HEK293 (cell line): ENCODE data around the gene ERFE.
A peak's percentile ranks its signal among the peaks of the same experiment; 100 is the strongest.

Source experiments
- GLIS1 ChIP-seq: fragments of 450-650 bp; formaldehyde crosslinking; IDR thresholded peaks from 2 replicates; pipeline ENCODE4 v1.5.1; 2016; ENCODE audit warnings: missing biosample characterization, missing genetic modification characterization
- KLF1 ChIP-seq: fragments of 450-650 bp; formaldehyde crosslinking; IDR thresholded peaks from 2 replicates; pipeline ENCODE4 v1.5.1; 2016; ENCODE audit warnings: missing biosample characterization, missing genetic modification characterization
- KLF9 ChIP-seq: fragments of 450-650 bp; formaldehyde crosslinking; IDR thresholded peaks from 2 replicates; pipeline ENCODE4 v1.5.1; 2016; ENCODE audit warnings: missing biosample characterization, missing genetic modification characterization, low read depth
- MZF1 ChIP-seq: fragments of 450-650 bp; formaldehyde crosslinking; IDR thresholded peaks from 2 replicates; pipeline ENCODE4 v1.5.1; 2017; ENCODE audit warnings: missing biosample characterization, missing genetic modification characterization, borderline replicate concordance
- SP3 ChIP-seq: fragments of 450-650 bp; formaldehyde crosslinking; IDR thresholded peaks from 2 replicates; pipeline ENCODE4 v1.5.1; 2016; ENCODE audit warnings: missing biosample characterization, missing genetic modification characterization
- TCF7L2 ChIP-seq: IDR thresholded peaks from 2 replicates; pipeline ENCODE4 v1.6.1; 2011; ENCODE audit warnings: low read depth, mild to moderate bottlenecking, inconsistent platforms, low read length, moderate library complexity, borderline replicate concordance
- ZIC2 ChIP-seq: fragments of 450-650 bp; formaldehyde crosslinking; IDR thresholded peaks from 2 replicates; pipeline ENCODE4 v1.5.1; 2016; ENCODE audit warnings: missing biosample characterization, missing genetic modification characterization
- ZNF10 ChIP-seq: fragments of 450-650 bp; formaldehyde crosslinking; IDR thresholded peaks from 2 replicates; pipeline ENCODE4 v1.5.1; 2017; ENCODE audit warnings: missing biosample characterization, missing genetic modification characterization
- ZNF16 ChIP-seq: fragments of 450-650 bp; formaldehyde crosslinking; IDR thresholded peaks from 2 replicates; pipeline ENCODE4 v1.5.1; 2016; ENCODE audit warnings: low read depth, missing biosample characterization, missing genetic modification characterization
- ZNF202 ChIP-seq: fragments of 450-650 bp; formaldehyde crosslinking; IDR thresholded peaks from 2 replicates; pipeline ENCODE4 v1.5.1; 2016; ENCODE audit warnings: missing biosample characterization, missing genetic modification characterization, borderline replicate concordance
- ZNF335 ChIP-seq: fragments of 450-650 bp; formaldehyde crosslinking; conservative IDR thresholded peaks from 2 replicates; pipeline ENCODE4 v1.5.1; 2016; ENCODE audit warnings: missing biosample characterization, missing genetic modification characterization
- ZNF391 ChIP-seq: fragments of 450-650 bp; formaldehyde crosslinking; IDR thresholded peaks from 2 replicates; pipeline ENCODE4 v1.5.1; 2016; ENCODE audit warnings: low read depth, missing biosample characterization, missing genetic modification characterization, borderline replicate concordance
- ZNF426 ChIP-seq: fragments of 450-650 bp; formaldehyde crosslinking; IDR thresholded peaks from 2 replicates; pipeline ENCODE4 v1.5.1; 2017; ENCODE audit warnings: missing biosample characterization, missing genetic modification characterization, mild to moderate bottlenecking, inconsistent platforms, moderate library complexity
- ZNF529 ChIP-seq: fragments of 450-650 bp; formaldehyde crosslinking; IDR thresholded peaks from 2 replicates; pipeline ENCODE4 v1.5.1; 2017; ENCODE audit warnings: missing genetic modification characterization, missing biosample characterization; ENCODE audit not compliant: insufficient replicate concordance
- ZNF560 ChIP-seq: fragments of 450-650 bp; formaldehyde crosslinking; IDR thresholded peaks from 2 replicates; pipeline ENCODE4 v1.5.1; 2017; ENCODE audit warnings: missing biosample characterization, missing genetic modification characterization, borderline replicate concordance
- ZNF677 ChIP-seq: fragments of 450-650 bp; IDR thresholded peaks from 2 replicates; pipeline ENCODE4 v1.5.0; 2018; ENCODE audit warnings: missing biosample characterization, mild to moderate bottlenecking, missing genetic modification characterization, moderate library complexity
- ZNF701 ChIP-seq: fragments of 450-650 bp; formaldehyde crosslinking; IDR thresholded peaks from 2 replicates; pipeline ENCODE4 v1.5.1; 2016; ENCODE audit warnings: missing biosample characterization, missing genetic modification characterization
- ZNF707 ChIP-seq: fragments of 450-650 bp; formaldehyde crosslinking; IDR thresholded peaks from 2 replicates; pipeline ENCODE4 v1.5.1; 2016; ENCODE audit warnings: missing biosample characterization, missing genetic modification characterization
- ZNF776 ChIP-seq: fragments of 450-650 bp; formaldehyde crosslinking; IDR thresholded peaks from 2 replicates; pipeline ENCODE4 v1.5.0; 2017; ENCODE audit warnings: missing biosample characterization, missing genetic modification characterization, borderline replicate concordance
- ZNF830 ChIP-seq: fragments of 450-650 bp; IDR thresholded peaks from 2 replicates; pipeline ENCODE4 v1.5.0; 2018; ENCODE audit warnings: missing biosample characterization, missing genetic modification characterization, low read depth, mild to moderate bottlenecking, moderate library complexity
- TF ChIP-seq, protein P1 (sequence below): fragments of 450-650 bp; formaldehyde crosslinking; IDR thresholded peaks from 2 replicates; pipeline ENCODE4 v1.5.1; 2016; ENCODE audit warnings: missing biosample characterization, missing genetic modification characterization
- TF ChIP-seq, protein P2 (sequence below): fragments of 450-650 bp; formaldehyde crosslinking; IDR thresholded peaks from 2 replicates; pipeline ENCODE4 v1.5.1; 2016; ENCODE audit warnings: missing biosample characterization, missing genetic modification characterization
- TF ChIP-seq, protein P3 (sequence below): fragments of 450-650 bp; formaldehyde crosslinking; IDR thresholded peaks from 2 replicates; pipeline ENCODE4 v1.5.0; 2017; ENCODE audit warnings: missing biosample characterization, missing genetic modification characterization, borderline replicate concordance
- TF ChIP-seq, protein P4 (sequence below): sonication (generic); formaldehyde crosslinking; IDR thresholded peaks from 2 replicates; pipeline ENCODE4 v1.8.1; 2022; ENCODE audit warnings: mild to moderate bottlenecking, moderate library complexity, missing genetic modification reagents
- TF ChIP-seq, protein P5 (sequence below): fragments of 450-650 bp; formaldehyde crosslinking; conservative IDR thresholded peaks from 2 replicates; pipeline ENCODE4 v1.5.1; 2016; ENCODE audit warnings: low read depth, missing biosample characterization, missing genetic modification characterization
- TF ChIP-seq, protein P6 (sequence below): fragments of 450-650 bp; formaldehyde crosslinking; optimal IDR thresholded peaks from 2 replicates; pipeline ENCODE3; 2016; ENCODE audit warnings: missing biosample characterization, mild to moderate bottlenecking, missing genetic modification characterization

The ERFE gene

DNA sequence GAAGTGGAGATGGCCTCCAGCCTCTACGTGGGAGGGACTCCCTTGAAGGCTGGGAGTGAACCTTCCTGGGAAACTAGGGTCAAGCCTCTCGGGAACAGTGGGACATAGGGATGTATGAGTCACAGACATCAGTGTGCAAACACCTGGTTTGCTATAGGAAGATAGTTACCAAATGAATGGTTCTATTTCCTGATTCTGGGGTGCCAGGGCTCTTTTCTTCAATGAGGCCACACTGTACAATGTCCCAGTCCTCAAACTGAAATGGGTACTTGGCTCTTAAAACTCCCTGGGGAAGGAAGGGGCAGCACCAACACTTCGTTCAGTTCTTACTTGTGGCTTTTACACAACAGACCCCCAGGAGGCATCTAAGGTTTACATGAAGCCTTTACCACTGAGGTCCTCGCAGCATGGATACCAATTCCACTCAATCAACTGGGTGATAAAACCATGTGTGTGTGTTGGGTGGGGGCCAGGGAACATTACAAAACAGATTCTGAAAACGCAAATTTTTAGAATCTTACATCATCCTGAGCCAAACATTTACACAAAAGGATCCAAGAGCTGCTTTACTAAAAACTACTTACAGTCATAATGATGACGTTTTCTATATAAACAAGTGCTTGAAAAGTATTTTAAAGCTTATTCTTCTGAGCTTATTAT lies 10.4 kb downstream of the ERFE start (continued):
- TF ChIP-seq, protein P1, sequence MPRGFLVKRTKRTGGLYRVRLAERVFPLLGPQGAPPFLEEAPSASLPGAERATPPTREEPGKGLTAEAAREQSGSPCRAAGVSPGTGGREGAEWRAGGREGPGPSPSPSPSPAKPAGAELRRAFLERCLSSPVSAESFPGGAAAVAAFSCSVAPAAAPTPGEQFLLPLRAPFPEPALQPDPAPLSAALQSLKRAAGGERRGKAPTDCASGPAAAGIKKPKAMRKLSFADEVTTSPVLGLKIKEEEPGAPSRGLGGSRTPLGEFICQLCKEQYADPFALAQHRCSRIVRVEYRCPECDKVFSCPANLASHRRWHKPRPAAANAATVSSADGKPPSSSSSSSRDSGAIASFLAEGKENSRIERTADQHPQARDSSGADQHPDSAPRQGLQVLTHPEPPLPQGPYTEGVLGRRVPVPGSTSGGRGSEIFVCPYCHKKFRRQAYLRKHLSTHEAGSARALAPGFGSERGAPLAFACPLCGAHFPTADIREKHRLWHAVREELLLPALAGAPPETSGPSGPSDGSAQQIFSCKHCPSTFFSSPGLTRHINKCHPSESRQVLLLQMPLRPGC (tag by site-specific recombination): no peak; the same call in 1 of the 2 replicates
- TF ChIP-seq, protein P2, sequence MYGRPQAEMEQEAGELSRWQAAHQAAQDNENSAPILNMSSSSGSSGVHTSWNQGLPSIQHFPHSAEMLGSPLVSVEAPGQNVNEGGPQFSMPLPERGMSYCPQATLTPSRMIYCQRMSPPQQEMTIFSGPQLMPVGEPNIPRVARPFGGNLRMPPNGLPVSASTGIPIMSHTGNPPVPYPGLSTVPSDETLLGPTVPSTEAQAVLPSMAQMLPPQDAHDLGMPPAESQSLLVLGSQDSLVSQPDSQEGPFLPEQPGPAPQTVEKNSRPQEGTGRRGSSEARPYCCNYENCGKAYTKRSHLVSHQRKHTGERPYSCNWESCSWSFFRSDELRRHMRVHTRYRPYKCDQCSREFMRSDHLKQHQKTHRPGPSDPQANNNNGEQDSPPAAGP (tag by site-specific recombination): no peak; the same call in 1 of the 2 replicates
- TF ChIP-seq, protein P3, sequence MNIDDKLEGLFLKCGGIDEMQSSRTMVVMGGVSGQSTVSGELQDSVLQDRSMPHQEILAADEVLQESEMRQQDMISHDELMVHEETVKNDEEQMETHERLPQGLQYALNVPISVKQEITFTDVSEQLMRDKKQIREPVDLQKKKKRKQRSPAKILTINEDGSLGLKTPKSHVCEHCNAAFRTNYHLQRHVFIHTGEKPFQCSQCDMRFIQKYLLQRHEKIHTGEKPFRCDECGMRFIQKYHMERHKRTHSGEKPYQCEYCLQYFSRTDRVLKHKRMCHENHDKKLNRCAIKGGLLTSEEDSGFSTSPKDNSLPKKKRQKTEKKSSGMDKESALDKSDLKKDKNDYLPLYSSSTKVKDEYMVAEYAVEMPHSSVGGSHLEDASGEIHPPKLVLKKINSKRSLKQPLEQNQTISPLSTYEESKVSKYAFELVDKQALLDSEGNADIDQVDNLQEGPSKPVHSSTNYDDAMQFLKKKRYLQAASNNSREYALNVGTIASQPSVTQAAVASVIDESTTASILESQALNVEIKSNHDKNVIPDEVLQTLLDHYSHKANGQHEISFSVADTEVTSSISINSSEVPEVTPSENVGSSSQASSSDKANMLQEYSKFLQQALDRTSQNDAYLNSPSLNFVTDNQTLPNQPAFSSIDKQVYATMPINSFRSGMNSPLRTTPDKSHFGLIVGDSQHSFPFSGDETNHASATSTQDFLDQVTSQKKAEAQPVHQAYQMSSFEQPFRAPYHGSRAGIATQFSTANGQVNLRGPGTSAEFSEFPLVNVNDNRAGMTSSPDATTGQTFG (tag by site-specific recombination): no peak
- TF ChIP-seq ZIC2 (tag by site-specific recombination): peak; percentile 88
- no peak for TF ChIP-seq ZNF16 (tag by site-specific recombination)
- peak; percentile 87 for TF ChIP-seq GLIS1 (tag by site-specific recombination)
- no peak for TF ChIP-seq ZNF560 (tag by site-specific recombination)
- TF ChIP-seq, protein P4, sequence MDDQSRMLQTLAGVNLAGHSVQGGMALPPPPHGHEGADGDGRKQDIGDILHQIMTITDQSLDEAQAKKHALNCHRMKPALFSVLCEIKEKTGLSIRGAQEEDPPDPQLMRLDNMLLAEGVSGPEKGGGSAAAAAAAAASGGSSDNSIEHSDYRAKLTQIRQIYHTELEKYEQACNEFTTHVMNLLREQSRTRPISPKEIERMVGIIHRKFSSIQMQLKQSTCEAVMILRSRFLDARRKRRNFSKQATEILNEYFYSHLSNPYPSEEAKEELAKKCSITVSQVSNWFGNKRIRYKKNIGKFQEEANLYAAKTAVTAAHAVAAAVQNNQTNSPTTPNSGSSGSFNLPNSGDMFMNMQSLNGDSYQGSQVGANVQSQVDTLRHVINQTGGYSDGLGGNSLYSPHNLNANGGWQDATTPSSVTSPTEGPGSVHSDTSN (CRISPR knock-in tag): no peak
- TF ChIP-seq ZNF10: 0 out of 2 replicates have a peak, but pooled peaks have one; percentile 36
- TF ChIP-seq, protein P5, sequence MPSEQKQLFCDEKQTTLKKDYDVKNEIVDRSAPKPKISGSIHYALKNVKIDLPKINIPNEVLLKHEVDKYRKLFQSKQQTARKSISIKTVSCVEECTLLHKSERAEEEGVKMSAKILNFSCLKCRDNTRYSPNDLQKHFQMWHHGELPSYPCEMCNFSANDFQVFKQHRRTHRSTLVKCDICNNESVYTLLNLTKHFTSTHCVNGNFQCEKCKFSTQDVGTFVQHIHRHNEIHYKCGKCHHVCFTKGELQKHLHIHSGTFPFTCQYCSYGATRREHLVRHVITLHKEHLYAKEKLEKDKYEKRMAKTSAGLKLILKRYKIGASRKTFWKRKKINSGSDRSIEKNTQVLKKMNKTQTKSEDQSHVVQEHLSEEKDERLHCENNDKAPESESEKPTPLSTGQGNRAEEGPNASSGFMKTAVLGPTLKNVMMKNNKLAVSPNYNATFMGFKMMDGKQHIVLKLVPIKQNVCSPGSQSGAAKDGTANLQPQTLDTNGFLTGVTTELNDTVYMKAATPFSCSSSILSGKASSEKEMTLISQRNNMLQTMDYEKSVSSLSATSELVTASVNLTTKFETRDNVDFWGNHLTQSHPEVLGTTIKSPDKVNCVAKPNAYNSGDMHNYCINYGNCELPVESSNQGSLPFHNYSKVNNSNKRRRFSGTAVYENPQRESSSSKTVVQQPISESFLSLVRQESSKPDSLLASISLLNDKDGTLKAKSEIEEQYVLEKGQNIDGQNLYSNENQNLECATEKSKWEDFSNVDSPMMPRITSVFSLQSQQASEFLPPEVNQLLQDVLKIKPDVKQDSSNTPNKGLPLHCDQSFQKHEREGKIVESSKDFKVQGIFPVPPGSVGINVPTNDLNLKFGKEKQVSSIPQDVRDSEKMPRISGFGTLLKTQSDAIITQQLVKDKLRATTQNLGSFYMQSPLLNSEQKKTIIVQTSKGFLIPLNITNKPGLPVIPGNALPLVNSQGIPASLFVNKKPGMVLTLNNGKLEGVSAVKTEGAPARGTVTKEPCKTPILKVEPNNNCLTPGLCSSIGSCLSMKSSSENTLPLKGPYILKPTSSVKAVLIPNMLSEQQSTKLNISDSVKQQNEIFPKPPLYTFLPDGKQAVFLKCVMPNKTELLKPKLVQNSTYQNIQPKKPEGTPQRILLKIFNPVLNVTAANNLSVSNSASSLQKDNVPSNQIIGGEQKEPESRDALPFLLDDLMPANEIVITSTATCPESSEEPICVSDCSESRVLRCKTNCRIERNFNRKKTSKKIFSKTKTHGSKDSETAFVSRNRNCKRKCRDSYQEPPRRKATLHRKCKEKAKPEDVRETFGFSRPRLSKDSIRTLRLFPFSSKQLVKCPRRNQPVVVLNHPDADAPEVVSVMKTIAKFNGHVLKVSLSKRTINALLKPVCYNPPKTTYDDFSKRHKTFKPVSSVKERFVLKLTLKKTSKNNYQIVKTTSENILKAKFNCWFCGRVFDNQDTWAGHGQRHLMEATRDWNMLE: no peak
- TF ChIP-seq TCF7L2: no peak
- no peak for TF ChIP-seq ZNF677 (tag by site-specific recombination)
- TF ChIP-seq ZNF776: no peak
- no peak for TF ChIP-seq KLF1 (tag by site-specific recombination)
- no peak for TF ChIP-seq ZNF391 (tag by site-specific recombination)
- TF ChIP-seq ZNF426 (tag by site-specific recombination): no peak
- no peak for TF ChIP-seq ZNF529 (tag by site-specific recombination)
- no peak for TF ChIP-seq ZNF830 (tag by site-specific recombination)
- TF ChIP-seq KLF9: no peak
- no peak for TF ChIP-seq ZNF701 (tag by site-specific recombination)
- TF ChIP-seq MZF1 (tag by site-specific recombination): no peak; the same call in 1 of the 2 replicates
- no peak; the same call in 1 of the 2 replicates for TF ChIP-seq ZNF335 (tag by site-specific recombination)
- TF ChIP-seq, protein P6, sequence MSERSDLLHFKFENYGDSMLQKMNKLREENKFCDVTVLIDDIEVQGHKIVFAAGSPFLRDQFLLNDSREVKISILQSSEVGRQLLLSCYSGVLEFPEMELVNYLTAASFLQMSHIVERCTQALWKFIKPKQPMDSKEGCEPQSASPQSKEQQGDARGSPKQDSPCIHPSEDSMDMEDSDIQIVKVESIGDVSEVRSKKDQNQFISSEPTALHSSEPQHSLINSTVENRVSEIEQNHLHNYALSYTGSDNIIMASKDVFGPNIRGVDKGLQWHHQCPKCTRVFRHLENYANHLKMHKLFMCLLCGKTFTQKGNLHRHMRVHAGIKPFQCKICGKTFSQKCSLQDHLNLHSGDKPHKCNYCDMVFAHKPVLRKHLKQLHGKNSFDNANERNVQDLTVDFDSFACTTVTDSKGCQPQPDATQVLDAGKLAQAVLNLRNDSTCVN: no peak
- no peak for TF ChIP-seq ZNF707 (tag by site-specific recombination)
- no peak; the same call in 1 of the 2 replicates for TF ChIP-seq SP3
- TF ChIP-seq ZNF202: no peak
